Sigmoid colon (tissue), 3 donors: ENCODE results near the gene RAB7A.

Source experiments
- POLR2A ChIP-seq, 2 donors: fragments of 450-650 bp; IDR thresholded peaks; one replicate each; pipeline ENCODE4 v1.6.1; 2016; ENCODE audit warnings: antibody characterized with exemption in 2 of 2, mild to moderate bottlenecking in 2 of 2, moderate library complexity in 2 of 2
- TF ChIP-seq, protein P1 (sequence below), 4 experiments: fragments of 450-650 bp in 3 of 4; fragments of 200-600 bp in 1 of 4; IDR thresholded peaks; one replicate each; pipeline ENCODE4 v1.5.1; 2016 to 2019; ENCODE audit warnings: antibody characterized with exemption in 4 of 4, mild to moderate bottlenecking in 3 of 4, moderate library complexity in 2 of 4

DNA sequence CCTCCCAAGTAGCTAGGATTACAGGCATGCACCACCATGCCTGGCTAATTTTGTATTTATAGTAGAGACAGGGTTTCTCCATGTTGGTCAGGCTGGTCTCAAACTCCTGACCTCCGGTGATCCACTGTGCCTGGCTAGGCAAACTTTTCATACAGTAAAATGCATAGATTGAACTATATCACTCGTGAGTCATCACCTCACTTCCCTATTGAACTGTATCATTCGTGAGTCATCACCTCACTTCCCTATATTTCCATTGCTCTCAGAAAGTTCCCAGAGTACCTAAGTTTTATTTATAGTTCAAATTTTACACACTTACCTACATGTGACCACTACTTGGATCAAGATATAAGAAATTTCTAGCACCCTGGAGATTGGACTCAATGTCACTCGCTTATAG lies 79.8 kb downstream of the RAB7A start:
- TF ChIP-seq, protein P1, sequence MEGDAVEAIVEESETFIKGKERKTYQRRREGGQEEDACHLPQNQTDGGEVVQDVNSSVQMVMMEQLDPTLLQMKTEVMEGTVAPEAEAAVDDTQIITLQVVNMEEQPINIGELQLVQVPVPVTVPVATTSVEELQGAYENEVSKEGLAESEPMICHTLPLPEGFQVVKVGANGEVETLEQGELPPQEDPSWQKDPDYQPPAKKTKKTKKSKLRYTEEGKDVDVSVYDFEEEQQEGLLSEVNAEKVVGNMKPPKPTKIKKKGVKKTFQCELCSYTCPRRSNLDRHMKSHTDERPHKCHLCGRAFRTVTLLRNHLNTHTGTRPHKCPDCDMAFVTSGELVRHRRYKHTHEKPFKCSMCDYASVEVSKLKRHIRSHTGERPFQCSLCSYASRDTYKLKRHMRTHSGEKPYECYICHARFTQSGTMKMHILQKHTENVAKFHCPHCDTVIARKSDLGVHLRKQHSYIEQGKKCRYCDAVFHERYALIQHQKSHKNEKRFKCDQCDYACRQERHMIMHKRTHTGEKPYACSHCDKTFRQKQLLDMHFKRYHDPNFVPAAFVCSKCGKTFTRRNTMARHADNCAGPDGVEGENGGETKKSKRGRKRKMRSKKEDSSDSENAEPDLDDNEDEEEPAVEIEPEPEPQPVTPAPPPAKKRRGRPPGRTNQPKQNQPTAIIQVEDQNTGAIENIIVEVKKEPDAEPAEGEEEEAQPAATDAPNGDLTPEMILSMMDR (IDR thresholded peaks at IDR 0.05): no peak
- TF ChIP-seq POLR2A (IDR thresholded peaks at IDR 0.05): no peak
